HCT116 (cell line): ENCODE measurements around the gene SGF29. TPM values are rescaled to one million over a fixed set of nuclear protein-coding genes. Genes with fewer than 3 reads are reported as not detected.

Experiments
- ATAC-seq: fragments of 200-7000 bp; cut with Tn5 transposase; 2 replicates; pipeline ENCODE4 v1.9.1; 2020; ENCODE audit warnings: mild to moderate bottlenecking, moderate library complexity
- BruUV-seq: library from RNA; stranded (reverse); fragments of 400-500 nt; replicated peaks from 2 replicates; lab custom pipeline; 2021; lab: Mats Ljungman, UMichigan
- CTCF ChIA-PET: fragments of 300-600 bp; sonication (Branson Sonifier 250); formaldehyde crosslinking; loops from one replicate; lab custom pipeline; 2021; ENCODE audit warnings: antibody characterized with exemption; lab: Charles Lee
- POLR2A ChIA-PET: fragments of 300-600, 350-600 bp; sonication (Branson Sonifier 250); formaldehyde crosslinking; loops from one replicate; lab custom pipeline; 2021; ENCODE audit warnings: antibody characterized with exemption; lab: Charles Lee
- RAD21 ChIA-PET, 2 experiments: fragments of 300-600 bp; sonication (Branson Sonifier 250); formaldehyde crosslinking; loops; one replicate each; lab custom pipeline; 2023; ENCODE audit warnings: low total read pairs in 2 of 2; ENCODE audit not compliant: uncharacterized antibody in 2 of 2, unreplicated experiment in 2 of 2, low non-redundant PET in 1 of 2; lab: Charles Lee
- DNase-seq: peaks from one replicate; pipeline ENCODE4 v3.0.0-alpha.2; 2010; ENCODE audit warnings: low read depth, low spot score
- H2AFZ ChIP-seq: fragments of 200-600 bp; shearing (Covaris generic), sonication (generic); 2 replicates; pipeline ENCODE4 v1.6.1; 2017; ENCODE audit warnings: low read depth, mixed run types, mixed read lengths, antibody characterized with exemption, low read length; ENCODE audit not compliant: poor library complexity, severe bottlenecking
- H3K27ac ChIP-seq: 2 replicates; pipeline ENCODE4 v1.5.1; 2012; ENCODE audit warnings: low read depth, low read length
- H3K27me3 ChIP-seq: fragments of 200-600 bp; sonication (generic); 2 replicates; pipeline ENCODE4 v1.6.1; 2016; ENCODE audit warnings: mixed run types, low read length, mixed read lengths; ENCODE audit not compliant: insufficient read depth
- H3K36me3 ChIP-seq, 2 experiments: fragments of 200-500 bp in 1 of 2; fragments of 200-600 bp in 1 of 2; sonication (Bioruptor generic) in 1 of 2; sonication (generic) in 1 of 2; 2 replicates each; pipeline versions ENCODE4 v1.5.1 to v1.6.1; 2014 to 2016; ENCODE audit warnings: low read length in 2 of 2, inconsistent platforms in 1 of 2, mixed read lengths in 1 of 2, mixed run types in 1 of 2; ENCODE audit not compliant: insufficient read depth in 2 of 2, control insufficient read depth in 1 of 2
- H3K4me1 ChIP-seq, 2 experiments: fragments of 200-600 bp in 1 of 2; sonication (generic) in 1 of 2; 2 replicates each; pipeline versions ENCODE4 v1.5.1 to v1.6.1; 2012 to 2017; ENCODE audit warnings: low read length in 2 of 2, inconsistent platforms in 1 of 2, mild to moderate bottlenecking in 1 of 2, mixed read lengths in 1 of 2, mixed run types in 1 of 2, moderate library complexity in 1 of 2; ENCODE audit not compliant: insufficient read depth in 2 of 2, control insufficient read depth in 1 of 2
- H3K4me2 ChIP-seq: fragments of 200-600 bp; sonication (generic); 2 replicates; pipeline ENCODE4 v1.6.1; 2017; ENCODE audit warnings: mixed run types, low read length, mixed read lengths
- H3K4me3 ChIP-seq, 2 experiments: fragments of 200-600 bp in 1 of 2; sonication (generic) in 1 of 2; replicated peaks in 1 of 2; 2 replicates each; pipeline ENCODE4 v1.5.1; 2011 to 2016; ENCODE audit warnings: low read length in 2 of 2, control low read depth in 1 of 2, low read depth in 1 of 2, mild to moderate bottlenecking in 1 of 2, mixed read lengths in 1 of 2, mixed run types in 1 of 2
- H3K79me2 ChIP-seq: fragments of 200-600 bp; sonication (generic); 2 replicates; pipeline ENCODE4 v1.6.1; 2017; ENCODE audit warnings: mild to moderate bottlenecking, mixed run types, low read length, moderate library complexity, mixed read lengths; ENCODE audit not compliant: insufficient read depth
- H3K9ac ChIP-seq: fragments of 200-600 bp; sonication (generic); 2 replicates; pipeline ENCODE4 v1.6.1; 2016; ENCODE audit warnings: low read length, mixed read lengths
- H3K9me2 ChIP-seq: fragments of 200-600 bp; sonication (generic), shearing (Covaris generic); 2 replicates; pipeline ENCODE4 v1.6.1; 2017; ENCODE audit warnings: mixed run types, mild to moderate bottlenecking, moderate library complexity; ENCODE audit not compliant: insufficient read depth
- H3K9me3 ChIP-seq, 2 experiments: fragments of 200-500 bp in 1 of 2; fragments of 200-600 bp in 1 of 2; sonication (Bioruptor generic) in 1 of 2; sonication (generic) in 1 of 2; 2 replicates each; pipeline ENCODE4 v1.6.1; 2014 to 2017; ENCODE audit warnings: low read length in 2 of 2, mixed read lengths in 2 of 2, inconsistent platforms in 1 of 2, low read depth in 1 of 2, mild to moderate bottlenecking in 1 of 2, mixed run types in 1 of 2, moderate library complexity in 1 of 2; ENCODE audit not compliant: control insufficient read depth in 1 of 2, insufficient read depth in 1 of 2
- H4K20me1 ChIP-seq: fragments of 200-600 bp; sonication (generic), shearing (Covaris generic); 2 replicates; pipeline ENCODE4 v1.6.1; 2017; ENCODE audit warnings: mixed run types, mild to moderate bottlenecking, moderate library complexity; ENCODE audit not compliant: insufficient read depth
- ELF1 ChIP-seq: IDR thresholded peaks from 2 replicates; pipeline ENCODE4 v1.6.1; 2012; ENCODE audit warnings: low read depth, borderline replicate concordance
- MAX ChIP-seq: IDR thresholded peaks from 2 replicates; pipeline ENCODE4 v1.6.1; 2012
- RAD21 ChIP-seq: IDR thresholded peaks from 2 replicates; pipeline ENCODE4 v1.6.1; 2012; ENCODE audit warnings: low read depth, mild to moderate bottlenecking
- REST ChIP-seq: IDR thresholded peaks from 2 replicates; pipeline ENCODE4 v1.6.1; 2012; ENCODE audit warnings: low read depth
- SIN3A ChIP-seq: IDR thresholded peaks from 2 replicates; pipeline ENCODE4 v1.6.1; 2012; ENCODE audit warnings: low read depth
- YY1 ChIP-seq: IDR thresholded peaks from 2 replicates; pipeline ENCODE4 v1.6.1; 2011; ENCODE audit warnings: low read length, low read depth, moderate library complexity, mild to moderate bottlenecking; ENCODE audit not compliant: insufficient replicate concordance; ENCODE audit errors: extremely low read depth
- ZFX ChIP-seq: fragments of 450-650 bp; IDR thresholded peaks from 2 replicates; pipeline ENCODE4 v1.6.1; 2017
- ZNF274 ChIP-seq: fragments of 200-500 bp; sonication (Bioruptor generic); IDR thresholded peaks from 2 replicates; pipeline ENCODE4 v1.6.1; 2014; ENCODE audit warnings: mild to moderate bottlenecking, low read depth, low read length, inconsistent platforms
- intact Hi-C: fragments of 100-400 bp; cut with micrococcal nuclease; formaldehyde crosslinking; loops from 2 replicates; pipeline ENCODE4 v1.10.0; 2022
- total RNA-seq: library from RNA; stranded (reverse); gene quantifications from one replicate; pipeline ENCODE4 v1.2.1, GENCODE V29; 2021; ENCODE audit not compliant: unreplicated experiment

The SGF29 gene
- total RNA-seq, 1 experiment from 2014 or later, result 19.7 TPM

GRCh38 chr16:28540346-28540745 lies 13.4 kb upstream of the SGF29 start:
- ChIA-PET RAD21 (no interaction called here), POLR2A (no interaction called here), CTCF (no interaction called here)
- Histone ChIP-seq H3K9me3 (no peaks in the 10 kb centered on the region), H3K4me1 (no peaks in the 10 kb centered on the region), H3K9ac (no peak overlapping the region), H4K20me1 (no peaks in the 10 kb centered on the region), H3K36me3 (no peaks in the 10 kb centered on the region), H3K4me2 (no peak overlapping the region), H3K27ac (no peak overlapping the region), H3K79me2 (no peaks in the 10 kb centered on the region), H3K4me3 (no peak overlapping the region), H2AFZ (no peak overlapping the region), H3K27me3 (no peaks in the 10 kb centered on the region), H3K9me2 (no peaks in the 10 kb centered on the region)
- DNase-seq (no peak), ATAC-seq (no peak)
- intact Hi-C loops, result no loop called here
- BruUV-seq, result no TSS peak
- TF ChIP-seq REST, result no peak
- TF ChIP-seq ELF1, result no peak
- TF ChIP-seq ZFX, result no peak
- no peak for TF ChIP-seq SIN3A
- no peak for TF ChIP-seq YY1
- TF ChIP-seq ZNF274, result no peak

GRCh38 chr16:28542646-28543045 lies 11.1 kb upstream of the SGF29 start:
- Histone ChIP-seq H3K4me1 (no peaks in the 10 kb centered on the region), H3K9me2 (no peaks in the 10 kb centered on the region), H3K4me2 (no peak overlapping the region), H3K4me3 (no peak overlapping the region), H3K27me3 (no peaks in the 10 kb centered on the region), H4K20me1 (no peaks in the 10 kb centered on the region), H3K9me3 (no peaks in the 10 kb centered on the region), H3K79me2 (no peaks in the 10 kb centered on the region), H3K9ac (no peak overlapping the region), H3K36me3 (no peaks in the 10 kb centered on the region), H3K27ac (no peak overlapping the region), H2AFZ (no peak overlapping the region)
- ChIA-PET RAD21 (no interaction called here), POLR2A (no interaction called here), CTCF (no interaction called here)
- intact Hi-C loops, result no loop called here
- no peak for ATAC-seq
- no peak for DNase-seq
- no TSS peak for BruUV-seq
- TF ChIP-seq RAD21 (no peak), ZNF274 (no peak), MAX (no peak)
